Amniotic stem cell (primary cell): ENCODE data around the gene BUD13.

Source experiments
- DNase-seq: peaks from one replicate; lab custom pipeline; 2025; lab: John Stamatoyannopoulos, UW

BUD13 gene

GRCh38 chr11:116750070-116750718, 22.6 kb downstream of the BUD13 start:
- no peak for DNase-seq

GRCh38 chr11:116742104-116742503, 30.7 kb downstream of the BUD13 start:
- DNase-seq = no peak

GRCh38 chr11:116740741-116741140, 32.0 kb downstream of the BUD13 start:
- no peak for DNase-seq

- no peak for DNase-seq
Observed at GRCh38 chr11:116738975-116739374, 33.8 kb downstream of the BUD13 start.

- no peak for DNase-seq
Observed at GRCh38 chr11:116736763-116737162, 36.0 kb downstream of the BUD13 start.

- no peak for DNase-seq
Observed at GRCh38 chr11:116733969-116734508, 38.7 kb downstream of the BUD13 start.

GRCh38 chr11:116733043-116733755, 39.6 kb downstream of the BUD13 start:
- DNase-seq = no peak

- DNase-seq = peak; percentile 30
Observed at GRCh38 chr11:116732271-116733042, 40.3 kb downstream of the BUD13 start.

GRCh38 chr11:116731821-116732220, 41.0 kb downstream of the BUD13 start:
- no peak for DNase-seq

GRCh38 chr11:116731097-116731761, 41.6 kb downstream of the BUD13 start:
- DNase-seq = no peak

GRCh38 chr11:116730601-116731000, 42.2 kb downstream of the BUD13 start:
- no peak for DNase-seq

GRCh38 chr11:116730241-116730561, 42.6 kb downstream of the BUD13 start:
- no peak for DNase-seq

- no peak for DNase-seq
Observed at GRCh38 chr11:116729501-116730240, 43.1 kb downstream of the BUD13 start.

GRCh38 chr11:116727990-116728389, 44.8 kb downstream of the BUD13 start:
- no peak for DNase-seq

- no peak for DNase-seq
Observed at GRCh38 chr11:116725434-116726221, 47.2 kb downstream of the BUD13 start.

GRCh38 chr11:116724813-116725212, 48.0 kb downstream of the BUD13 start:
- no peak for DNase-seq

- no peak for DNase-seq
Observed at GRCh38 chr11:116723511-116723910, 49.3 kb downstream of the BUD13 start.

GRCh38 chr11:116721988-116722387, 50.8 kb downstream of the BUD13 start:
- no peak for DNase-seq

GRCh38 chr11:116720895-116721294, 51.9 kb downstream of the BUD13 start:
- no peak for DNase-seq

GRCh38 chr11:116718955-116719501, 53.8 kb downstream of the BUD13 start:
- DNase-seq = no peak
